SK-N-SH treated with all-trans-retinoic acid at 6 μM for 48 hours (cell line): ENCODE data around the gene TTF2.

Source experiments
- ATAC-seq: fragments of 200-7000 bp; cut with Tn5 transposase; 3 replicates; pipeline ENCODE4 v1.9.1; 2020; ENCODE audit warnings: mild to moderate bottlenecking, moderate library complexity
- ARNTL ChIP-seq: fragments of 450-650 bp; formaldehyde crosslinking; IDR thresholded peaks from 2 replicates; pipeline ENCODE4 v1.5.0; 2020; ENCODE audit warnings: low read depth, mild to moderate bottlenecking, moderate library complexity, borderline replicate concordance
- BACH2 ChIP-seq: fragments of 250-450 bp; sonication (Bioruptor Pico); IDR thresholded peaks from 2 replicates; pipeline ENCODE4 v1.9.0; 2021; ENCODE audit warnings: mild to moderate bottlenecking, borderline replicate concordance
- CREB5 ChIP-seq: fragments of 250-450 bp; sonication (Bioruptor Pico); IDR thresholded peaks from 2 replicates; pipeline ENCODE4 v1.5.1; 2020; ENCODE audit warnings: low read depth, mild to moderate bottlenecking, moderate library complexity
- CSDC2 ChIP-seq: fragments of 250-450 bp; sonication (Bioruptor Pico); IDR thresholded peaks from 2 replicates; pipeline ENCODE4 v1.5.0; 2020; ENCODE audit warnings: mild to moderate bottlenecking, moderate library complexity
- CSRNP3 ChIP-seq: fragments of 250-450 bp; sonication (Bioruptor Pico); IDR thresholded peaks from 2 replicates; pipeline ENCODE4 v1.5.1; 2021; ENCODE audit warnings: mild to moderate bottlenecking, moderate library complexity
- ESRRG ChIP-seq: fragments of 250-450 bp; sonication (Bioruptor Pico); IDR thresholded peaks from 2 replicates; pipeline ENCODE4 v1.6.1; 2021; ENCODE audit warnings: mild to moderate bottlenecking
- GLIS3 ChIP-seq: fragments of 250-450 bp; sonication (Bioruptor Pico); IDR thresholded peaks from 2 replicates; pipeline ENCODE4 v1.5.0; 2020; ENCODE audit warnings: mild to moderate bottlenecking, moderate library complexity
- ISL1 ChIP-seq: fragments of 250-450 bp; sonication (Bioruptor Pico); IDR thresholded peaks from 2 replicates; pipeline ENCODE4 v2.1.2; 2022; ENCODE audit warnings: mild to moderate bottlenecking, moderate library complexity
- OSR1 ChIP-seq: fragments of 250-450 bp; sonication (Bioruptor Pico); IDR thresholded peaks from 2 replicates; pipeline ENCODE4 v1.8.0; 2022; ENCODE audit warnings: moderate library complexity, mild to moderate bottlenecking, inconsistent platforms
- POU6F1 ChIP-seq: fragments of 250-450 bp; sonication (Bioruptor Pico); IDR thresholded peaks from 2 replicates; pipeline ENCODE4 v1.8.0; 2021; ENCODE audit warnings: low read depth, mild to moderate bottlenecking, moderate library complexity, borderline replicate concordance
- PPARA ChIP-seq: fragments of 250-450 bp; sonication (Bioruptor Pico); IDR thresholded peaks from 2 replicates; pipeline ENCODE4 v1.5.0; 2020; ENCODE audit warnings: mild to moderate bottlenecking, borderline replicate concordance
- RARB ChIP-seq: fragments of 250-450 bp; sonication (Bioruptor Pico); IDR thresholded peaks from 2 replicates; pipeline ENCODE4 v1.8.0; 2021; ENCODE audit warnings: mild to moderate bottlenecking, moderate library complexity
- SNAI2 ChIP-seq: fragments of 250-450 bp; sonication (Bioruptor Pico); IDR thresholded peaks from 2 replicates; pipeline ENCODE4 v1.5.0; 2020; ENCODE audit warnings: mild to moderate bottlenecking, moderate library complexity
- TSHZ2 ChIP-seq: fragments of 250-450 bp; sonication (Bioruptor Pico); IDR thresholded peaks from 2 replicates; pipeline ENCODE4 v1.5.0; 2020; ENCODE audit warnings: mild to moderate bottlenecking, moderate library complexity
- ZNF565 ChIP-seq: fragments of 450-650 bp; formaldehyde crosslinking; conservative IDR thresholded peaks from 2 replicates; pipeline ENCODE4 v1.5.0; 2020; ENCODE audit warnings: low read depth, mild to moderate bottlenecking, moderate library complexity
- ZNF8 ChIP-seq: fragments of 450-650 bp; formaldehyde crosslinking; IDR thresholded peaks from 2 replicates; pipeline ENCODE4 v1.5.0; 2020; ENCODE audit warnings: mild to moderate bottlenecking, moderate library complexity

TTF2 gene

GRCh38 chr1:117017648-117018047 lies 42.5 kb upstream of the TTF2 start:
- no peak for TF ChIP-seq CREB5
- no peak for TF ChIP-seq OSR1 (CRISPR knock-in tag)
- TF ChIP-seq PPARA (CRISPR knock-in tag), result no peak
- no peak for TF ChIP-seq BACH2 (CRISPR knock-in tag)
- no peak for TF ChIP-seq RARB (CRISPR knock-in tag)
- no peak for TF ChIP-seq TSHZ2
- TF ChIP-seq ARNTL (CRISPR knock-in tag), result no peak
- no peak for TF ChIP-seq POU6F1 (CRISPR knock-in tag)
- no peak for ATAC-seq

GRCh38 chr1:117020526-117021156 lies 39.5 kb upstream of the TTF2 start:
- ATAC-seq, result no peak
- TF ChIP-seq TSHZ2, result no peak

- no peak for TF ChIP-seq PPARA (CRISPR knock-in tag)
- TF ChIP-seq ZNF565 (CRISPR knock-in tag), result no peak
- TF ChIP-seq, all 23 proteins: peak for 0
- ATAC-seq, result no peak
Measured at GRCh38 chr1:117022114-117022513, 38.0 kb upstream of the TTF2 start.

GRCh38 chr1:117025568-117025967 lies 34.6 kb upstream of the TTF2 start:
- no peak for TF ChIP-seq CSDC2
- TF ChIP-seq ZNF8, result no peak
- no peak for TF ChIP-seq ESRRG (CRISPR knock-in tag)
- TF ChIP-seq SNAI2, result no peak

GRCh38 chr1:117026361-117026760 lies 33.8 kb upstream of the TTF2 start:
- no peak for ATAC-seq
- TF ChIP-seq ZNF565 (CRISPR knock-in tag), result no peak
- TF ChIP-seq GLIS3, result no peak
- no peak for TF ChIP-seq TSHZ2
- TF ChIP-seq CREB5, result no peak
- no peak for TF ChIP-seq ISL1 (CRISPR knock-in tag)
- no peak for TF ChIP-seq CSDC2
- no peak for TF ChIP-seq BACH2 (CRISPR knock-in tag)
- no peak for TF ChIP-seq CSRNP3 (CRISPR knock-in tag)
- no peak for TF ChIP-seq PPARA (CRISPR knock-in tag)

More at GRCh38 chr1:117025568-117025967, 34.6 kb upstream of the TTF2 start:
- ATAC-seq, result no peak
